Hepatocyte (in vitro differentiated cells): ENCODE results near the gene ACOXL. TPM values are rescaled to one million over a fixed set of nuclear protein-coding genes. Genes with fewer than 3 reads are reported as not detected.

Experiments used
- DNase-seq: peaks from one replicate; pipeline ENCODE4 v3.0.0-alpha.2; 2016; ENCODE audit warnings: low spot score
- H2AFZ ChIP-seq: fragments of 200-600 bp; sonication (generic); 2 replicates; pipeline ENCODE4 v1.6.0; 2016; ENCODE audit warnings: antibody characterized with exemption, mild to moderate bottlenecking
- H3K27ac ChIP-seq: fragments of 200-600 bp; sonication (generic); 2 replicates; pipeline ENCODE4 v1.5.1; 2016; ENCODE audit warnings: mild to moderate bottlenecking
- H3K27me3 ChIP-seq: fragments of 200-600 bp; sonication (generic); 2 replicates; pipeline ENCODE4 v1.6.1; 2016
- H3K36me3 ChIP-seq: fragments of 200-600 bp; sonication (generic); replicated peaks from 2 replicates; pipeline ENCODE4 v1.5.1; 2016; ENCODE audit warnings: low read depth; ENCODE audit not compliant: insufficient read depth
- H3K4me1 ChIP-seq: fragments of 200-600 bp; sonication (generic); 2 replicates; pipeline ENCODE4 v1.5.1; 2016; ENCODE audit warnings: mild to moderate bottlenecking, moderate library complexity; ENCODE audit not compliant: insufficient read depth
- H3K4me2 ChIP-seq: fragments of 200-600 bp; sonication (generic); 2 replicates; pipeline ENCODE4 v1.6.0; 2016
- H3K4me3 ChIP-seq: fragments of 200-600 bp; sonication (generic); 2 replicates; pipeline ENCODE4 v1.5.1; 2016; ENCODE audit warnings: mild to moderate bottlenecking
- H3K79me2 ChIP-seq: fragments of 200-600 bp; sonication (generic); 2 replicates; pipeline ENCODE4 v1.6.0; 2017; ENCODE audit warnings: mild to moderate bottlenecking
- H3K9me2 ChIP-seq: fragments of 200-600 bp; sonication (generic); replicated peaks from 2 replicates; pipeline ENCODE4 v1.6.0; 2017; ENCODE audit warnings: mild to moderate bottlenecking; ENCODE audit not compliant: insufficient read depth
- H3K9me3 ChIP-seq: fragments of 200-600 bp; sonication (generic); 2 replicates; pipeline ENCODE4 v1.5.1; 2016; ENCODE audit warnings: low read depth, mild to moderate bottlenecking
- H4K20me1 ChIP-seq: fragments of 200-600 bp; sonication (generic); 2 replicates; pipeline ENCODE4 v1.6.0; 2016; ENCODE audit warnings: mild to moderate bottlenecking; ENCODE audit not compliant: insufficient read depth, poor library complexity, severe bottlenecking
- CTCF ChIP-seq: fragments of 200-600 bp; sonication (generic); IDR thresholded peaks from 2 replicates; pipeline ENCODE4 v1.5.1; 2016; ENCODE audit warnings: antibody characterized with exemption, mild to moderate bottlenecking; ENCODE audit not compliant: poor library complexity
- EZH2 ChIP-seq: fragments of 200-600 bp; sonication (generic); IDR thresholded peaks from 2 replicates; pipeline ENCODE4 v1.6.1; 2016; ENCODE audit warnings: antibody characterized with exemption, mild to moderate bottlenecking, borderline replicate concordance
- EZH2phosphoT487 ChIP-seq: fragments of 200-600 bp; sonication (generic); IDR thresholded peaks from one replicate; pipeline ENCODE4 v1.6.1; 2018; ENCODE audit warnings: antibody characterized with exemption, mild to moderate bottlenecking, low read depth, moderate library complexity; ENCODE audit not compliant: unreplicated experiment, severe bottlenecking
- WGBS: methylation state at CpG from one replicate; pipeline ENCODE4 v1.1.6; 2016; ENCODE audit warnings: low lambda C conversion rate; ENCODE audit errors: missing lambda C conversion rate; 5-methylcytosine and 5-hydroxymethylcytosine counted together
- polyA plus RNA-seq: library from polyadenylated mRNA; unstranded; fragments of >200 nt; fragmentation: Nextera tagmentation; extraction: Ambion mirVana; gene quantifications from 2 replicates; pipeline ENCODE4 v1.2.1, GENCODE V29; 2016
- total RNA-seq: library from RNA; depleted of rRNA; stranded (reverse); fragments of >200 nt; gene quantifications from 2 replicates; pipeline ENCODE4 v1.2.3, GENCODE V29; 2014

The ACOXL gene
- total and polyA plus RNA-seq, 2 experiments from 2014 or later = 0.23 to 1.1 TPM

GRCh38 chr2:110948027-110948674 lies 215.8 kb downstream of the ACOXL start:
- Histone ChIP-seq H3K4me1 (peaks cover 11% of the 10 kb centered on the region), H2AFZ (no peak overlapping the region), H3K36me3 (no peaks in the 10 kb centered on the region), H3K79me2 (no peaks in the 10 kb centered on the region), H3K9me3 (no peaks in the 10 kb centered on the region), H4K20me1 (no peaks in the 10 kb centered on the region), H3K4me3 (no peak overlapping the region), H3K27me3 (no peaks in the 10 kb centered on the region), H3K27ac (peak overlapping the region; percentile 6), H3K9me2 (no peaks in the 10 kb centered on the region), H3K4me2 (peak overlapping the region; percentile 37)
- WGBS = 19% methylated on average over 10 of the region's 10 CpGs
- no peak for TF ChIP-seq CTCF
- peak; percentile 72 for DNase-seq

- Histone ChIP-seq H2AFZ (no peak overlapping the region), H3K9me3 (no peaks in the 10 kb centered on the region), H3K4me1 (peaks cover 11% of the 10 kb centered on the region), H3K27ac (no peak overlapping the region), H3K36me3 (no peaks in the 10 kb centered on the region), H3K9me2 (no peaks in the 10 kb centered on the region), H4K20me1 (no peaks in the 10 kb centered on the region), H3K79me2 (no peaks in the 10 kb centered on the region), H3K27me3 (no peaks in the 10 kb centered on the region), H3K4me3 (no peak overlapping the region), H3K4me2 (no peak overlapping the region)
- no peak for DNase-seq
- WGBS = 62% methylated on average over 3 of the region's 3 CpGs
- TF ChIP-seq EZH2 (no peak), CTCF (no peak), EZH2phosphoT487 (no peak)
Measured at GRCh38 chr2:110950281-110950680, 217.9 kb downstream of the ACOXL start.

- H3K9me3 ChIP-seq = no peaks in the 10 kb centered on the region
- no peak for DNase-seq
- no peak overlapping the region for H3K4me2 ChIP-seq
- no peak overlapping the region for H2AFZ ChIP-seq
- H3K27me3 ChIP-seq = no peaks in the 10 kb centered on the region
- no peaks in the 10 kb centered on the region for H3K9me2 ChIP-seq
- H3K79me2 ChIP-seq = no peaks in the 10 kb centered on the region
- no peak overlapping the region for H3K27ac ChIP-seq
- no peaks in the 10 kb centered on the region for H3K36me3 ChIP-seq
- TF ChIP-seq CTCF = no peak
- TF ChIP-seq EZH2phosphoT487 = no peak
- no peak for TF ChIP-seq EZH2
- no peak overlapping the region for H3K4me3 ChIP-seq
- 45% methylated on average over 2 of the region's 2 CpGs for WGBS
- no peaks in the 10 kb centered on the region for H3K4me1 ChIP-seq
- H4K20me1 ChIP-seq = no peaks in the 10 kb centered on the region
Measured at GRCh38 chr2:110955045-110955444, 222.7 kb downstream of the ACOXL start.

GRCh38 chr2:110955556-110955955 lies 223.2 kb downstream of the ACOXL start:
- Histone ChIP-seq H3K27me3 (no peaks in the 10 kb centered on the region), H3K36me3 (no peaks in the 10 kb centered on the region), H3K9me3 (no peaks in the 10 kb centered on the region), H3K9me2 (no peaks in the 10 kb centered on the region), H3K4me2 (no peak overlapping the region), H2AFZ (no peak overlapping the region), H3K79me2 (no peaks in the 10 kb centered on the region), H4K20me1 (no peaks in the 10 kb centered on the region), H3K4me3 (no peak overlapping the region), H3K4me1 (no peaks in the 10 kb centered on the region), H3K27ac (no peak overlapping the region)
- TF ChIP-seq EZH2phosphoT487 (no peak), CTCF (no peak), EZH2 (no peak)
- WGBS = 73% methylated on average over 3 of the region's 3 CpGs
- DNase-seq = no peak
